Measurements from ENCODE around the gene IL1RN.

The IL1RN gene

DNA sequence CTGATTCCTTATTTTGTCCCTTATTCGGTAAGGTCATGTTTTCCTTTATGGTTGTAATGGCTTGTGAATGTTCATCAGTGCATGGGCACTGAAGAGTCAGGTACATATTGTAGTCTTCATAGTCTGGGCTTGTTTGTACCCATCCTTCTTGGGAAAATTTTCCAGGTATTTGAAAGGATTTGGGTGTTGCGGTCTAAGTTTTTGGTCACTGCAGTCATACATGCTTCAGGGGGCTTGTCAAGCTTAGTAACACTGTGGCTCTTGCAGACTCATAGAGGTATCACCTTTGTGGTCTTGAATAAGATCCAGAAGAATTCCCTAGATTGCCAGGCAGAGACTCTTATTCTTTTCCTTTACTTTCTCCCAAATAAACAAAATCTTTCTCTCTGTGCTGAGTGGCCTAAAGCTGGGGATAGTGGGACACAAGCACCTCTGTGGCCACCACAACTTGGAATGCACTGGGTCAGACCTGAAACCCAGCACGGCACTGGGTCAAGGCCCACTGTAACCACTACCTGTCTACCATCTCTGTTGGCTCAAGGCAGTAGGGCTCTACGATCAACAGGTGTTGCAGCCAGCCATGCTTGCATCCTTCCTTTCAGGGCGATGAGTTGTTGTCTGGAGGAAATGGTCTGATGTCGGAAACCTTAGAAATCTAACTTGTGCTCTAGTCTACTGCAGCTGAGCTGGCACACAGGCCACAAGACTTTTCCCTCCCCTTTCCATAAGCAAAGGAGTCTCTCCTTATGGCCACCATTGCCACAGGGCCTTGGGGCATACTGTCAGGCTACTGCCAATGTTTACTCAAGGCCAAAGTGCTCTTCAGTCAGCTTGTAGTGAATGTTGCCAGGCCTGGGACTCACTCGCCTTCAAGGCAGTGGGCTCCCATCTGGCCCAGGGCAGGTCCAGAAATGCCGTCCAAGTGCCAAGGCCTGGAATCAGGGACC is 21.5 kb downstream of the IL1RN start:
- TF ChIP-seq, protein P1, sequence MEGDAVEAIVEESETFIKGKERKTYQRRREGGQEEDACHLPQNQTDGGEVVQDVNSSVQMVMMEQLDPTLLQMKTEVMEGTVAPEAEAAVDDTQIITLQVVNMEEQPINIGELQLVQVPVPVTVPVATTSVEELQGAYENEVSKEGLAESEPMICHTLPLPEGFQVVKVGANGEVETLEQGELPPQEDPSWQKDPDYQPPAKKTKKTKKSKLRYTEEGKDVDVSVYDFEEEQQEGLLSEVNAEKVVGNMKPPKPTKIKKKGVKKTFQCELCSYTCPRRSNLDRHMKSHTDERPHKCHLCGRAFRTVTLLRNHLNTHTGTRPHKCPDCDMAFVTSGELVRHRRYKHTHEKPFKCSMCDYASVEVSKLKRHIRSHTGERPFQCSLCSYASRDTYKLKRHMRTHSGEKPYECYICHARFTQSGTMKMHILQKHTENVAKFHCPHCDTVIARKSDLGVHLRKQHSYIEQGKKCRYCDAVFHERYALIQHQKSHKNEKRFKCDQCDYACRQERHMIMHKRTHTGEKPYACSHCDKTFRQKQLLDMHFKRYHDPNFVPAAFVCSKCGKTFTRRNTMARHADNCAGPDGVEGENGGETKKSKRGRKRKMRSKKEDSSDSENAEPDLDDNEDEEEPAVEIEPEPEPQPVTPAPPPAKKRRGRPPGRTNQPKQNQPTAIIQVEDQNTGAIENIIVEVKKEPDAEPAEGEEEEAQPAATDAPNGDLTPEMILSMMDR (conservative IDR thresholded peaks at IDR 0.05; ENCODE audit: low read length), result no peak

DNA sequence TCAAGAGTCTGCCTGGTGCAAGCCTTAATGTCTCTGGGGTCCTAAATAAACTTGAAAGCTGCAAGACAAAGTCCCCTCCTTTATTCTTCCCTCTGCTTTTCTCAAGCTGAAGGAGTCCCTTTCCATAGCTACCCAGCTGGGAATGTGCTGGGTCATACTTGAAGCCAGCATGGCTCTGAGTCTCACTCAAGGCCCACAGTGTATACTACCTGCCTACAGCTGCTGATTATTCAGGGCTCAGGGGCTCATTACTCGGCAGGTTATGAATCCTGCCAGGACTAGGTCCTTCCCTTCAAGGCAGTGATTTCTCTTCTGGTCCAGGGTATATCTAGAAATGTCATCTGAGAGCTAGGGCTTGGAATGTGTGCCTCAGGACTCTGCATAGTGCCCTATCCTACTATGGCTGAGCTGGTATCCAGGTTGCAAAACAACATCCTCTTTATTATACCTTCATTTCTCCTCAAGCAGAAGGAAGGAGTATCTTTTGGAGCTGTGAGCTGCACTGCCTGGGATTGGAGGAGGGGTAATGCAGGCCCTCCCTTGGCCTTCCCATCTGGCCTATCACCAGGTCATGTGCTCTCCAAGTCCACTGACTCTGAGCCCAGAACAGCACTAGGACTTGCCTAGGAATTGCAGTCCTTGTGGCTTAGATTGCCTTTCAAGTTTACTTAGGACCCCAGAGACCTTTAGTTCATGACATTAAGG is 22.3 kb downstream of the IL1RN start:
- TF ChIP-seq, protein P1 (conservative IDR thresholded peaks at IDR 0.05; ENCODE audit: low read length), result no peak
- no peak for DNase-seq (ENCODE audit: low read depth)
- H3K4me3 ChIP-seq (ENCODE audit: low read length), result no peak overlapping the region

More for the DNA sequence above, 21.5 kb downstream of the IL1RN start:
- DNase-seq (ENCODE audit: low read depth), result no peak
- no peak overlapping the region for H3K4me3 ChIP-seq (ENCODE audit: low read length)

DNA sequence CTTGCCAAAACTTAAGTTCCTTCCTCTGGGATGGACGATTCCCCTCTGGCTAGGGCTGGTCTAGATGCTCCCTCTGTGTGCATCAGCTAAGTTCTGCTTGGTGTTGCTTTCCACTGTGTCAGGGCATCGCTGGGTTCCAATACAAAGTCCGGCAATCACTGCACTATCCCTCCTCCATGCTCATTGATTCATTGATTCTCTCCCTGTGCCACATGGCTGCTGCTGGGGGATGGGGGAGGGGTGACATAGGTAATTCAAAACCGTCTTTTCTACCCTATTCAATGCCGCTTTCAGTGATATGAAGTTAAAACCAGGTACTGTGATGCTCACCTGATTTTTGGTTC is 22.8 kb downstream of the IL1RN start:
- H3K4me3 ChIP-seq (ENCODE audit: low read length), result no peak overlapping the region
- TF ChIP-seq, protein P1 (conservative IDR thresholded peaks at IDR 0.05; ENCODE audit: low read length), result no peak
- DNase-seq (ENCODE audit: low read depth), result no peak

DNA sequence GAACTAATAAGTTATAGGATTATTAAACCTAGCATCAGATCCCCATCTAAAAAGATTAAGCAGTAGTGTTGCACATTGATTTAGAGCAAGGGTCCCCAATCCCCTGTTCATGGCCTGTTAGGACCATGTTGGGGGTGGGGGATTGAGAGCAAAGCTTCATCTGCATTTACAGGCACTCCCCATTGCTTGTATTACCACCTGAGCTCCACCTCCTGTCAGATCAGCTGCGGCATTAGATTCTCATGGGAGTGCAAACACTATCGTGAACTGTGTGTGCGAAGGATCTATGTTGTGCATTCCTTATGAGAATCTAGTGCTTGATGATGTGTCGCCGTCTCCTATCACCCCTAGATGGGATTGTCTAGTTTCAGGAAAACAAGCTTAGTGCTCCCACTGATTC is 27.9 kb downstream of the IL1RN start:
- no peak overlapping the region for H3K4me3 ChIP-seq (ENCODE audit: low read length)
- TF ChIP-seq, protein P1 (conservative IDR thresholded peaks at IDR 0.05; ENCODE audit: low read length), result no peak
- no peak for DNase-seq (ENCODE audit: low read depth)

DNA sequence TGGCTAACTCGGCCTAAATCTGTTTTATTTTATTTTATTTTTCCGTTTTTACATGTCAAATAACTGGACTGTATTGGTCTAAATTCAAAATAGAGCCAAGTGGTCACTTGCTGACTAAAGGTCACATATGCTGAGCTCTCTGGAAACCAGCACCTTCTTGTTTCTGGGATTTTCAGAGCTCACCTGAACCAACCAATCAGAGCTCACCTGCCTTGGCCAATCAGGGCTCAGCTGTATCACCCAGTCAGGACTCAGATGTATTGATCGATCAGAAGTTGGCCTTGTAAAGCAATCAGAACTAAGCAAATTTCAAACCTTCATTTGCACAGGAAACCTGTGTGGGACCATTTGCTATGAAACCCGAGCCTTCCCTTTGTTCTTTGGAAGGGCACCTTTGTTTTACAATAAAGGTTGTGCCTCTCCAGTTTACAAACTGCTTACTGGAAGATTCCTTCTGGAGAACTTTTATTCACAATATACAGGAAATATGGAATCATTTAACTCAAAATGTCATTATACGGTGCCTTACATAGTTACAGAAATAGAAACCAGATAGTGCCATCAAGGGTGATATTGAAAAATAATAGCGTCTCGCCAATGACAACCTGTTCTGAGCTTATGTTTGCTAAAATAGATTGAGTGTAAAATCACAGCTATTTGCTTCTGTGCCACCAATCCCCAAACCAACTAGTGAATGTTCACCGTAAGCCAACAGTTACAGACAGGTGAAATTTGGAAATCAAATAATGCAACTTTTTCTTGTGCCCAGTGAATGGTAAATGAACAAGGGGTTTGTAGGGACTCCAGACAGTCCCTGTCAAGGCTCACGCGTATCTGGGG is 29.1 kb downstream of the IL1RN start:
- no peak for DNase-seq (ENCODE audit: low read depth)
- TF ChIP-seq, protein P1 (conservative IDR thresholded peaks at IDR 0.05; ENCODE audit: low read length), result no peak
- peak overlapping the region; percentile 40 for H3K4me3 ChIP-seq (ENCODE audit: low read length)

DNA sequence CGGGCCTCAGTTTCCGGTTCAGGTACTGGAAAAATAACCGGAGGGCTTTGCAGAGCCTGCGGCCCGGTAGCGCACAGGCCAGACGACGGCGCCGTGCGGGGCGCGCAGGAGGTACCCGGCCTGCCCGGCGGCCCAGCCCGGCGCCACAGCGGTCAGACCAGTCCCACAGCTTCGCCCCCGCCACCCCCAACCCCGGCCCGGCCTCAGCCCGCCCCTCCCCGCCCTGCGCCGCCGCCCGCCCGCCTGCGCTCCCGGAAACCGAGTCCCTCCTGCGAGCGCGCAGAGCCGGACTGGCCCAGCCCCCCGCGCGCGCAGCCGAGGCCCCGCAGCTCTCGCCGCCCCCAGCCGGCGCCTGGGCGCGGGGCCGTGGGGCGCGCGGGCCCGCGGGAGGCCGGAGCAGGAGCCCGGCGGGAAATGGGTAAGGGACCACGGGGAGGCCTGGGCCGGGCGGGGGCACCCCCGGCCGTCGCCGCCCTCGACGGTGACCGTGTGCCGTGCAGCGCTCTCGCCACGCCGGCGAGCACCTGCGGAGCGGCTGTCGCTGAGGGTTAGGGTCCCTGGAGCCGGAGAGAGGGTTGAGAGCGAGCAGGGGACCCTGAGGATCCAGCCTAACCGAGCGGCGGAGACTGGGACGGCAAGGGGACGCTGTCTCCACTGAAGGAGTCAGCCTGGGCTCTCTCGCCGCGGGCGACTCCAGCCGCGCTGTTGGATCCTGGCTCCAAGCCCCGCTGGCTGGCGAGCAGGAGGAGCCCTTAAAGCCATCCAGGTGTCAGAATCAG is 29.9 kb downstream of the IL1RN start:
- peak overlapping the region; percentile 61 for H3K4me3 ChIP-seq (ENCODE audit: low read length)
- TF ChIP-seq, protein P1 (conservative IDR thresholded peaks at IDR 0.05; ENCODE audit: low read length), result no peak
- no peak for DNase-seq (ENCODE audit: low read depth)

Data from AG10803 (cell line).